ENCODE data around the gene GM2A. TPM values are rescaled to one million over a fixed set of nuclear protein-coding genes. Genes with fewer than 3 reads are reported as not detected.

The GM2A gene
- total RNA-seq, 1 experiment from 2014 or later = 36.2 TPM

GRCh38 chr5:151295138-151295537 lies 42.2 kb downstream of the GM2A start:
- peaks cover 6% of the 10 kb centered on the region; the same call in 1 of the 2 replicates for H3K9me3 Mint-ChIP-seq
- POLR2A ChIA-PET = no interaction called here
- no peak overlapping the region for H3K27ac Mint-ChIP-seq
- CTCF ChIA-PET = interaction anchor here (0.7 to 1.9 kb wide), 2 partner anchors 24 to 229 kb away, joined by 3 to 4 read pairs; no protein-coding TSS in a partner anchor
- H3K36me3 Mint-ChIP-seq = no peaks in the 10 kb centered on the region
- ATAC-seq (no peak), DNase-seq (ENCODE audit: low spot score) (no peak)
- peaks cover 15% of the 10 kb centered on the region for H3K4me1 Mint-ChIP-seq
- no peaks in the 10 kb centered on the region for H3K27me3 Mint-ChIP-seq (ENCODE audit: low read depth)
- no peak for TF ChIP-seq IRF2 (CRISPR knock-in tag; IDR thresholded peaks at IDR 0.05; ENCODE audit: borderline replicate concordance, low read depth)
- TF ChIP-seq SOX15 (CRISPR knock-in tag; IDR thresholded peaks at IDR 0.05) = no peak
- H3K4me3 Mint-ChIP-seq = no peak overlapping the region

- Mint-ChIP-seq H3K27me3 (ENCODE audit: low read depth) (no peaks in the 10 kb centered on the region), H3K9me3 (peaks cover 6% of the 10 kb centered on the region; the same call in 1 of the 2 replicates), H3K4me3 (no peak overlapping the region), H3K4me1 (peaks cover 15% of the 10 kb centered on the region), H3K36me3 (no peaks in the 10 kb centered on the region), H3K27ac (no peak overlapping the region)
- TF ChIP-seq USF1 (CRISPR knock-in tag; IDR thresholded peaks at IDR 0.05) (no peak), ZNF416 (CRISPR knock-in tag; IDR thresholded peaks at IDR 0.05) (no peak), SMAD4 (CRISPR knock-in tag; IDR thresholded peaks at IDR 0.05) (no peak), ETV6 (CRISPR knock-in tag; IDR thresholded peaks at IDR 0.05) (no peak), JUN (CRISPR knock-in tag; IDR thresholded peaks at IDR 0.05) (no peak), ERG (CRISPR knock-in tag; IDR thresholded peaks at IDR 0.05) (no peak), JAZF1 (CRISPR knock-in tag; IDR thresholded peaks at IDR 0.05) (no peak), USF2 (CRISPR knock-in tag; IDR thresholded peaks at IDR 0.05) (no peak), CREB1 (CRISPR knock-in tag; IDR thresholded peaks at IDR 0.05) (no peak), HMGXB4 (CRISPR knock-in tag; IDR thresholded peaks at IDR 0.05) (no peak), ZNF232 (CRISPR knock-in tag; IDR thresholded peaks at IDR 0.05) (no peak), ZNF121 (CRISPR knock-in tag; IDR thresholded peaks at IDR 0.05) (no peak), ZBTB21 (CRISPR knock-in tag; IDR thresholded peaks at IDR 0.05; ENCODE audit: borderline replicate concordance) (no peak)
- POLR2A ChIA-PET = no interaction called here
- DNase-seq (ENCODE audit: low spot score) (no peak), ATAC-seq (no peak)
- CTCF ChIA-PET = interaction anchor here (1.1 to 1.9 kb wide), 2 partner anchors 54 to 228 kb away, joined by 3 to 4 read pairs; no protein-coding TSS in a partner anchor
Measured at GRCh38 chr5:151295791-151296477, 42.9 kb downstream of the GM2A start.

GRCh38 chr5:151296478-151296830 lies 43.5 kb downstream of the GM2A start:
- POLR2A ChIA-PET = no interaction called here
- Mint-ChIP-seq H3K4me3 (no peak overlapping the region), H3K36me3 (no peaks in the 10 kb centered on the region), H3K9me3 (peaks cover 2% of the 10 kb centered on the region; the same call in 1 of the 2 replicates), H3K27ac (no peak overlapping the region), H3K27me3 (ENCODE audit: low read depth) (no peaks in the 10 kb centered on the region), H3K4me1 (peaks cover 15% of the 10 kb centered on the region)
- no peak for ATAC-seq
- no peak for DNase-seq (ENCODE audit: low spot score)
- CTCF ChIA-PET = interaction anchor here (0.6 to 1.1 kb wide), 2 partner anchors 55 to 983 kb away, joined by 3 read pairs; no protein-coding TSS in a partner anchor
- TF ChIP-seq TEAD1 (CRISPR knock-in tag; IDR thresholded peaks at IDR 0.05) = no peak
- TF ChIP-seq ESRRA (CRISPR knock-in tag; IDR thresholded peaks at IDR 0.05; ENCODE audit: borderline replicate concordance) = no peak
- TF ChIP-seq CDX4 (CRISPR knock-in tag; IDR thresholded peaks at IDR 0.05; ENCODE audit: borderline replicate concordance) = no peak
- TF ChIP-seq RELA (CRISPR knock-in tag; IDR thresholded peaks at IDR 0.05; ENCODE audit: borderline replicate concordance) = no peak
- TF ChIP-seq OVOL2 (CRISPR knock-in tag; IDR thresholded peaks at IDR 0.05; ENCODE audit: borderline replicate concordance) = no peak
- TF ChIP-seq ZNF138 (CRISPR knock-in tag; conservative IDR thresholded peaks at IDR 0.05) = no peak
- no peak for TF ChIP-seq FOXJ3 (CRISPR knock-in tag; IDR thresholded peaks at IDR 0.05; ENCODE audit: borderline replicate concordance)
- TF ChIP-seq E2F5 (CRISPR knock-in tag; IDR thresholded peaks at IDR 0.05) = no peak
- no peak for TF ChIP-seq NFYB (CRISPR knock-in tag; conservative IDR thresholded peaks at IDR 0.05; ENCODE audit: low read depth)
- no peak for TF ChIP-seq EMX1 (CRISPR knock-in tag; IDR thresholded peaks at IDR 0.05)
- no peak for TF ChIP-seq SOX15 (CRISPR knock-in tag; IDR thresholded peaks at IDR 0.05)
